SU-DHL-6 (cell line): ENCODE results near the gene PTPRJ.

ENCODE experiments used
- H2AFZ ChIP-seq: fragments of 200-600 bp; sonication (generic); 2 replicates; pipeline ENCODE4 v1.6.1; 2014; ENCODE audit warnings: low read depth, mild to moderate bottlenecking, moderate library complexity, mixed read lengths, antibody characterized with exemption, low read length; ENCODE audit not compliant: severe bottlenecking
- H3F3A ChIP-seq: fragments of 200-600 bp; shearing (Covaris generic); 2 replicates; pipeline ENCODE4 v1.6.0; 2016; ENCODE audit warnings: antibody characterized with exemption, mild to moderate bottlenecking; ENCODE audit not compliant: insufficient read depth
- H3K27ac ChIP-seq: fragments of 200-600 bp; sonication (generic); 2 replicates; pipeline ENCODE4 v1.5.1; 2016; ENCODE audit warnings: low read depth, mild to moderate bottlenecking, low read length, moderate library complexity, mixed read lengths
- H3K27me3 ChIP-seq: fragments of 200-600 bp; sonication (generic), shearing (Covaris generic); 2 replicates; pipeline ENCODE4 v1.6.0; 2014; ENCODE audit warnings: mild to moderate bottlenecking, low read length
- H3K36me3 ChIP-seq: fragments of 200-600 bp; sonication (generic); 2 replicates; pipeline ENCODE4 v1.6.1; 2014; ENCODE audit warnings: mild to moderate bottlenecking, low read length, mixed read lengths
- H3K4me2 ChIP-seq: fragments of 300-600, 200-600 bp; shearing (Covaris generic), sonication (generic); 2 replicates; pipeline ENCODE4 v1.6.0; 2014; ENCODE audit warnings: low read length, low read depth, mild to moderate bottlenecking; ENCODE audit not compliant: poor library complexity, severe bottlenecking
- H3K4me3 ChIP-seq: fragments of 200-600 bp; sonication (generic); 2 replicates; pipeline ENCODE4 v1.5.1; 2014; ENCODE audit warnings: antibody characterized with exemption, low read length, mild to moderate bottlenecking, mixed read lengths; ENCODE audit not compliant: insufficient read depth, poor library complexity, severe bottlenecking
- H3K79me2 ChIP-seq: fragments of 200-600 bp; sonication (generic); 2 replicates; pipeline ENCODE4 v1.6.1; 2014; ENCODE audit warnings: mild to moderate bottlenecking, low read length, moderate library complexity; ENCODE audit not compliant: insufficient read depth
- H3K9ac ChIP-seq: fragments of 200-600 bp; sonication (generic); 2 replicates; pipeline ENCODE4 v1.7.0; 2014; ENCODE audit warnings: mild to moderate bottlenecking, low read length
- H3K9me2 ChIP-seq: fragments of 200-600 bp; sonication (generic); replicated peaks from 2 replicates; pipeline ENCODE4 v1.6.1; 2014; ENCODE audit warnings: low read length; ENCODE audit not compliant: insufficient read depth
- H3K9me3 ChIP-seq: fragments of 200-600 bp; sonication (generic); 2 replicates; pipeline ENCODE4 v1.6.1; 2014; ENCODE audit warnings: low read length, mixed read lengths; ENCODE audit not compliant: insufficient read depth
- H4K20me1 ChIP-seq: fragments of 200-600 bp; sonication (generic); 2 replicates; pipeline ENCODE4 v1.6.1; 2014; ENCODE audit warnings: low read depth, mild to moderate bottlenecking, antibody characterized with exemption, low read length, moderate library complexity, mixed read lengths
- EZH2phosphoT487 ChIP-seq: fragments of 200-600 bp; sonication (generic), shearing (Covaris generic); conservative IDR thresholded peaks from 2 replicates; pipeline ENCODE4 v1.6.1; 2018; ENCODE audit warnings: mild to moderate bottlenecking, antibody characterized with exemption, low read length, moderate library complexity, mixed read lengths
- TF ChIP-seq, protein P1 (sequence below): fragments of 200-600 bp; sonication (generic); IDR thresholded peaks from one replicate; pipeline ENCODE4 v1.5.1; 2017; ENCODE audit warnings: antibody characterized with exemption, mild to moderate bottlenecking, low read length, moderate library complexity; ENCODE audit not compliant: insufficient read depth, poor library complexity, severe bottlenecking

Gene PTPRJ

DNA sequence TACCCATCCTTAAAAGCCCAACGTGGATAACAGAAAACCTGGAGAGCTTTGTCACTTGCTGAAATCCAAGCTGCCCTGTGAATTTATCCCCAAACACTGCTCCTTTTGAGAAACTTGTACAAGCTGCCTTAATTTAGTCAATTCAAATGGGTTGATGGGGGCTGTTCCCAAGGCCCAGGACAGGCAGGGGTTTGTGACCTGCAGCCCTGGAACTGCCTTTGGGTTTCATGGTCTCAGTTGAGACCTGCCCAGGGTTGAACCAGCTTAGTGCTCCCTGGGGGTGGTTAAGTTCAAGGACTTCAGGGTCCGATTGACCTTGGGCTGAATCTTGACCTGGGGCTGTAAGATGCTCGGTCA lies 124.2 kb downstream of the PTPRJ start:
- Histone ChIP-seq H3K36me3 (no peaks in the 10 kb centered on the region), H3K4me2 (no peak overlapping the region), H4K20me1 (no peaks in the 10 kb centered on the region), H3K79me2 (no peaks in the 10 kb centered on the region), H3K27me3 (no peaks in the 10 kb centered on the region), H3K27ac (no peak overlapping the region), H3K9ac (no peak overlapping the region), H3F3A (peaks cover 17% of the 10 kb centered on the region), H2AFZ (no peak overlapping the region), H3K4me3 (no peak overlapping the region), H3K9me3 (no peaks in the 10 kb centered on the region), H3K9me2 (no peaks in the 10 kb centered on the region)
- TF ChIP-seq EZH2phosphoT487, result no peak
- TF ChIP-seq, protein P1, sequence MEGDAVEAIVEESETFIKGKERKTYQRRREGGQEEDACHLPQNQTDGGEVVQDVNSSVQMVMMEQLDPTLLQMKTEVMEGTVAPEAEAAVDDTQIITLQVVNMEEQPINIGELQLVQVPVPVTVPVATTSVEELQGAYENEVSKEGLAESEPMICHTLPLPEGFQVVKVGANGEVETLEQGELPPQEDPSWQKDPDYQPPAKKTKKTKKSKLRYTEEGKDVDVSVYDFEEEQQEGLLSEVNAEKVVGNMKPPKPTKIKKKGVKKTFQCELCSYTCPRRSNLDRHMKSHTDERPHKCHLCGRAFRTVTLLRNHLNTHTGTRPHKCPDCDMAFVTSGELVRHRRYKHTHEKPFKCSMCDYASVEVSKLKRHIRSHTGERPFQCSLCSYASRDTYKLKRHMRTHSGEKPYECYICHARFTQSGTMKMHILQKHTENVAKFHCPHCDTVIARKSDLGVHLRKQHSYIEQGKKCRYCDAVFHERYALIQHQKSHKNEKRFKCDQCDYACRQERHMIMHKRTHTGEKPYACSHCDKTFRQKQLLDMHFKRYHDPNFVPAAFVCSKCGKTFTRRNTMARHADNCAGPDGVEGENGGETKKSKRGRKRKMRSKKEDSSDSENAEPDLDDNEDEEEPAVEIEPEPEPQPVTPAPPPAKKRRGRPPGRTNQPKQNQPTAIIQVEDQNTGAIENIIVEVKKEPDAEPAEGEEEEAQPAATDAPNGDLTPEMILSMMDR, result no peak

- Histone ChIP-seq H3K27me3 (no peaks in the 10 kb centered on the region), H3K9me2 (no peaks in the 10 kb centered on the region), H3K4me2 (no peak overlapping the region), H4K20me1 (no peaks in the 10 kb centered on the region), H3K9me3 (no peaks in the 10 kb centered on the region), H3K79me2 (no peaks in the 10 kb centered on the region), H3F3A (peaks cover 17% of the 10 kb centered on the region), H3K36me3 (no peaks in the 10 kb centered on the region), H3K27ac (no peak overlapping the region), H2AFZ (no peak overlapping the region), H3K9ac (no peak overlapping the region), H3K4me3 (no peak overlapping the region)
- TF ChIP-seq, protein P1, result no peak
Observed at GRCh38 chr11:48105096-48105990, 125.0 kb downstream of the PTPRJ start.

DNA sequence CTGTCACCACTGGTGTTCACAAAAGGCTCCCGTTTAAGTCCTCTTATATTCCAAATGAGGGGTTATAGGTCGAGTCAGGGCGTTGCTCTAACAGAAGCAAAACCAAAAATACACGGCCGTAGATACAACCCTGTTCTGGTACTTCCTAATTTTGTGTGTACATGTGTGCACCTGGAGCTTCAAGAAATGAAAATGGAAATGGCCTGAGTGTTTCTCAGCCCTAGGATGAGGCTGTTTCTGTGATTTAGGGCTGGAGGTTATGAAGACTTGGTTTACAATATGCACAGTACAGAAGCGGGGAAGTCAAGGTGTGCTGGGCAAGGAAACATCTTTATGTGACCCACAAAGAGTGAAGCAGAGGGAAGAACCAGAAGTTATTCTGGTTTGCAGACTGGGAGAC lies 125.8 kb downstream of the PTPRJ start:
- no peak for TF ChIP-seq EZH2phosphoT487
- TF ChIP-seq, protein P1, result no peak
- H3K27ac ChIP-seq, result peak overlapping the region; percentile 51
- H2AFZ ChIP-seq, result no peak overlapping the region
- peaks cover 17% of the 10 kb centered on the region for H3F3A ChIP-seq
- no peaks in the 10 kb centered on the region for H3K9me2 ChIP-seq
- H3K79me2 ChIP-seq, result no peaks in the 10 kb centered on the region
- H3K9me3 ChIP-seq, result no peaks in the 10 kb centered on the region
- no peak overlapping the region for H3K4me3 ChIP-seq
- no peak overlapping the region for H3K9ac ChIP-seq
- H3K4me2 ChIP-seq, result peak overlapping the region; percentile 44
- no peaks in the 10 kb centered on the region for H4K20me1 ChIP-seq
- no peaks in the 10 kb centered on the region for H3K27me3 ChIP-seq
- H3K36me3 ChIP-seq, result no peaks in the 10 kb centered on the region
